Stimulated activated CD4-positive, alpha-beta T cell treated with anti-CD3 and anti-CD28 coated beads, Interleukin-15, amount 100 ng/mL, for 48 hours (primary cell): Measurements from ENCODE around the gene CXorf58.
A peak's percentile ranks its signal among the peaks of the same experiment; 100 is the strongest.
"Not testable (repeated sequence)": the region's sequence is repeated elsewhere in the genome, so short reads cannot be mapped to it uniquely, and the experiment has no call there.

Source experiments
- DNase-seq, 2 donors: peaks; one replicate each; pipeline ENCODE4 v3.0.0-alpha.2; 2020; ENCODE audit warnings: low read depth in 2 of 2

CXorf58 gene

DNA sequence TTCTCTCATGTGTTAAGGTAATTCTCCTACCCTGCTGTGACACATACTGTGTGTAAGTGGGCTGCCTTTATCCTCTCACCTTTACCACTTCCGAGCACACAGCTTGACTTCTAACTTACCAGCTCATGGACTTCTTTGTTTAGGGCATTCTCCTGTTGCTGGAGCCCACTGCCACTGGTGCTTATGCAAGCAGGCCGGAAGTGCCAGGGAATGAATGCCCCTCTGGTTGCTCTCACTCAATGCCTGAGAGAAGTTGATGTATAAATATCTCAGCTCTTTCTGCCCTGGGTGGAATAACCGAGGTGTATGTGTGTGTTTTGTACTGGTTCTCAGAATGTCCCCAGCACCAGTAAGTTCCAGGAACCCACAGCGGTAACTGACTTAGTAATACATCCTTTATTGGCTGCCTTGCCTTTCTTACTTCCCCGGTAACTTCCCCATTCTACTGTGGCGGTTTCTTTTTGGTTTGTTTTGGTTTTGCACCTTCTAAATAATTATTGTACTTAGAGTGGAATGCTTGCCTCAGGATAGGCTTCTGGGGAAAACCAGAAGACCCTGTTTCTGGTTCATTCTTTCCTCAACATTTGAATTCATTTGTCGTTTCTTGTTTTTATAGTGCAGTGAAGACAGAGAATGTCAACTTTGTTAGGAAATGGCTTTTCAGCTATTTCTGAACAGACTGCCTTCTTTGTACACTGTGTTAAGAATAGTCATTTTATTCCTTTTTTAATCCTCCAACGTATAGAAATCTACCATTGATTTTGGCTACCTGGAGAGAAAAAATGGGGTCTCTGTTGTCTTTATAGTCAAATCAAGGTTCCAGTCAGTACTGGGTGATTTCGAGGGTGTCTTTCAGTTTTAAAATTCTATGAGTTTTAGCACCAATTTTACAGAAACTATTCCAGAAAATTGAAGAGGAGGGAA, 45.4 kb downstream of the CXorf58 start:
- peak in 1 of 2 donors; percentile 18 for DNase-seq

DNA sequence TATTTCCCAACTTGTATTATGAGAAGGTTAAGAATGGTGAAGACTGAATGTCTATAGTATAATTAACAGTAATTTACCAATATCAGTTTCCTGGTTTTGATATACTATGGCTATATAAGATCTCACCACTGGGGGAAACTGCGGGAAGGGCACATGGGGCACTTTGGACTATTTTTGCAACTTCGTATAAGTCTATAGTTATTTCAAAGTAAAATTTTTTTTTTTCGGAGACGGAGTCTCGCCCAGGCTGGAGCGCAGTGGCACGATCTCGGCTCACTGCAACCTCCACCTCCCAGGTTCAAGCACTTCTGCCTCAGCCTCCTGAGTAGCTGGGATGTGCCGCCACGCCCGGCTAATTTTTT, 46.1 kb downstream of the CXorf58 start:
- no peak for DNase-seq

DNA sequence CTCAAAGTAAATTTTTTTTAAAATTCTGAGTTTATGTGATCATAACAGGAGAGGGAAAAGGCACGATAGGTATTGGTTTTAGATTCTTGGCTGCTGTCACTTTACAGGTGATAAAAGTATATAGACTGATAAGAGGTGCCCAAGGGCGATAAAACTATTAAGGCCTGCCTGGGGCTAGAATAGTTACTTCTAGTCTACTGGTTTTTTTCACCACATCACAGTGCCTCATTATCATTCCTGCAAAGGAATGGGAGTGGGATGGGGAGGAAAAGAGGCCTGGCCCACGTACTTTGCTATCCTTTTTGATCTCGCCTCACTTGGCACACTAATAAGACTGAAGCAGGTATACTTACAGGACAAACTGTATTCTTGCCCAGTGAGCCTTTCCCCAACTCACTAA, 46.6 kb downstream of the CXorf58 start:
- no peak for DNase-seq

DNA sequence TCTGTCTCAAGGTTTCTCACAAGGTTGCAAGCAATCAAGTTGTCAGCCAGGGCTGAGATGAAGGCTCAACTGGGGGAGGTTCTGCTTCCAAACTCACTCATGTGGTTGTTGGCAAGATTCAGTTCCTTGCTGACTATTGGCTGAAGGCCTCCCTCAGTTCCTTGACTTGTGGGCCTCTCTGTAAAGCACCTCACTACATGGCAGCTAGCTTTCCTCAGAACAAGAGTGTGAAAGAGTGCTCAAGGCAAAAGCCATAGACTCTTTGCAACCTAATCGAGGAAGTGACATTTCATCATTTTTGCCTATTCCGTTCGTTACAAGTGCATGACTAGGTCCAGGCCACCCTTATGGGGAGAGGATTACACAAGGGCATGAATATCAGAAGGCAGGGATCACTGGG, 52.0 kb downstream of the CXorf58 start:
- peak in 1 of 2 donors; percentile 7 for DNase-seq

DNA sequence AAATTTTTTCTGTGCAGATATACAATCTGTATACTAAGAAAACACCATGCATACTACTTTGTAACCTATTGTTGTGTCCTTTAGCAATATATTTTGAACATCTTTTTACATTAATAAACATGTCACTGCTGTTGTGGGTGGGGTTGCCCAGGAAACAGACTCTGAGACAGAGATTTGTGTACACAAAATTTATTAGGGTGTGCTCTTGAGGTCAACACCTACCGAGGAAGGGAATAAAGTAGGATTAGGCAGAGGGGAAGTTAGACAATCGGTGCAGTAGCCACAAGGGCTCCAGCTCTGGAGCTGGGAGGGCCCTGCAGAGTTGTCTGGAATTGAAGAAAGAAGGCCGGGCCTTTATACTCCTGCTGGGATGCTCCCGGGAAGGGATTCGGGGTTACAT, 56.4 kb downstream of the CXorf58 start:
- DNase-seq, result no peak

DNA sequence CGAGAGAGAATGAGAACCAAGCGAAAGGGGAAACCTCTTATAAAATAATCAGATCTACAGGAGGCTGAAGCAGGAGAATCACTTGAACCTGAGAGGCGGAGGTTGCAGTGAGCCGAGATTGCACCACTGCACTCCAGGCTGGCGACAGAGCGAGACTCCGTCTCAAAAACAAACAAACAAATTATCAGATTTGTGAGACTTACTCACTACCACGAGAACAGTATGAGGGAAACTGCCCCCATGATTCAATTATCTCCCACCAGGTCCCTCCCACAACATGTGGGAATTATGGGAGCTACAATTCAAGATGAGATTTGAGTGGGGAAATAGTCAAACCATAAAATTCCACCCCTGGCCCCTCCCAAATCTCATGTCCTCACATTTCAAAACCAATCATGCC, 57.8 kb downstream of the CXorf58 start:
- not testable (repeated sequence) for DNase-seq

DNA sequence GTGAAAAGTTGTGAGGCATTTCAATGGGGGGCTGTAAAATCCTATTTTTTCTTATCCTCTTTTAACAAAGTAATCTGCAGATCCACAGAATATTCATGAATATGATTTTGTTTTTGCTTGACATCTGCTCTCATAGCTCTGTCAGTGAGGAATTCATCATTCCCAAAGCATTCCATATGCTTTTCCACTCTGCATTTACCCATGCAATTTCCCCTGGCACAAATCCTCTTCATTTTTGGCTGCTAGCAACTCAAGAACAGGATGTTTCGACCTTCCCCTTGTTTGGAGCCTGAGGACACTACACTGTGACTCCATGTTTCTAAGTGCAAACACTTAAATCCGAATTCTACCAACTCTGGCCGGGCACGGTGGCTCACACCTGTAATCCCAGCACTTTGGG, 70.7 kb downstream of the CXorf58 start:
- DNase-seq, result no peak

DNA sequence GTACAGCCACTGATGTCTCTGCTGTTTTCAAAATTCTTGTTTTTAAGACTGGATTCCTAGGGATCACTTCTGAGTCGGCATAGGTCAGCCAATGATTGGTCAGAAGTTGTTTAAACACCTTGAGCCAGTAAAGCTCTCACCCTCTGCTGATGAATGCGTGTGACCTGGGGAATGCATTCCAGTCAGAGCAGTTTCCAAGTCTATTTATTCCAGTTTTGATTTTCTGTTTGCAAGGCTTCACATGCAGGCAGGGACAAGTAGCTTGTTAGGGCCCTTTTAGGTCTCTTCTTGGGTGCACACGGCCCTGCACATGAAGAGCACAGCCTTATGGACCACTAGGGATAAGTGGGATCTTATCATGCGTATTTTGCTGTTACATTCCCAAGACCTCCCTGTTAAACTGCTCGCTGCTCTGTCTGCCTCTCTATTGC, 72.2 kb downstream of the CXorf58 start:
- DNase-seq, result no peak

DNA sequence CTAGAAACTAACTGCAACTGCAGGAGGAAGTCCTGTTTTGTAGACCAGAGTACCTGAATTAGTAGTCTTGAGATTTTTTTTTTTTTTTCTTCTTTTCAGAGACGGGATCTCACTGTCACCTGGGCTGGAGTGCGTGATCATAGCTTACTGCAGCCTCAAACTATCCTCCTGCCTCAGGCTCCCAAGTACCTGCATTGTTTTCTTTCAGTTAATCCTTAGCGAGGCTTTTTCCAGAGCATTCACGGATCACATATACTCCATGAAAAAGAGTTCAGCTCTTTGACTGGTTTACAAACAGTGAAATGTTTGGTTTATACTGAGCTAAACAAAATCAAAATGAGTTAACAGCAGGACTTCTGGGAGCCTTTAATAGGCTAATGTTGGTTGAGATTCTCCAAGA, 73.4 kb downstream of the CXorf58 start:
- no peak for DNase-seq

DNA sequence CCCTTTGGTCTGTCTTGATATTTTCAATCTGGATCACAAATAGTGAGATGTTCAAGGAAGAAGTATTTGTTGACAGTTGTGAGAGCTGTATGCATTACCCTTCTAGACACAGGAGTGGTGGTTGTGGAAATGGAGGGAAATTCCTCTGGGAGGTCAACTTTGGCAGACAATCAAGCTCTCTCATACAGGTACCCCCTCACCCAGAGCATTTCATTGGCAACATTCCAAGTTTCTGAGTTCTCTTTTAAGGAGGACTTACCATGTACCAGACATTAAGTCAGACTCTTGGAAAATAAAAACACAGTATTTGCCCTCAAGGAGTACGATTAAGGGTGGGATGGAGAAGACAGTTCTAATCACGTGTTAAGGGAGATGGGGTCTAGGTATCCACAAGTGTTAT, 73.9 kb downstream of the CXorf58 start:
- DNase-seq, result no peak

DNA sequence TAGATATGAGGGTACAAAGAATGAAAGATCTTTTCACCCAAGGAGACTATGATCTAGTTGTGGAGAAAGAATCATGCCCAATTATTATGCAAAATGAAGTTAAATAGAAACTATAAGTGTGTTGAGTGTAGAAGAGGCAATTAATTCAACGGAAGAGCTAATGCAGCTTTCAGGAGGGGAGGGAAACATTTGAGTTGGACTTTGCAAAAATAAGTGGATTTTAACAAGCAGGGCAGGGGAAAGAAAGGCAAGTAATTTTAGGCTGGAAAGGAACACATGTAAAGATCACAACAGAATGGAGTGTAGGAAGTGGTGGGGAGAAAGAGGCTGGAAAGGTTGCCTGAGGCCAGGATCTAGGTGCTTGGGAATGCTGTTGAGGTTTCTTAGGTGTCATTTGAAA, 75.1 kb downstream of the CXorf58 start:
- no peak for DNase-seq
